ENCODE results near the gene ICA1. TPM values are rescaled to one million over a fixed set of nuclear protein-coding genes. Genes with fewer than 3 reads are reported as not detected.

ICA1 gene
- total and polyA plus RNA-seq, 2 experiments from 2014 or later, result 45.2 to 83.7 TPM

DNA sequence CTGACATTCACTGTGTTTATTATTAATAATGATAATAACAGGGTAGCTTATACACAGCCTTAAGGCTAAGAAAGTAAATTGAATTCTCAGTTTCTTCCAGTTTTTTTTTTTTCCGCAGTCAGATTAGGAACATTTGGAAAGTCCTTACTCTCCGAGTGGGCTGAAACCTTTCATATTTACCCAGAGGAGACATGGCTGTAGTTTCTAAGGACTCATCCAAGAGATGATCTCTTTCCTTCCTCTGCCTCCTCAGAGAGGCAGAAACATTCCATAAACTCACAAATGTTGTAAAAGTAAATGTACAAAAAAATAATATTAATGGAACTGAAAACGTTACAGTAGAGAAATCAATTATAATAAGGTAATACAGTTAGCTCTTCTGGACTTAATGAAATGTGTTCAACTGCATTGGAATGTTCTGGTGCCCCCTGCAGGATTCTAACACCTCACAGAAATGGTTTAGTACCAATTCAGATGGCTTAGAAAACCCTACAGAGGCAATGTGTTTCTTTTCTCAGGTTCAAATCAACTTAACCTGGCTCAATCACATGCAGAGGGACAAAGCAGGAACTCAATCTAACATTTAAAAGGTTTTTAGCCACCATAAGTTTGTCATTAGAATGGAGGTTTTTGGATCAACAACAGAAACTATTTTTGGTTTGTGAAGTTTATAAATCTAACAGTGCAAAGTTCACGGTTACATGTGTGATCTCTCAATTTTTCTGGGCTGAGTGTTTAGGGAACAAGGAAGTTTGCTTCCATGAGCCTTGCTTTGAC, 71.7 kb downstream of the ICA1 start:
- H3K9me3 Mint-ChIP-seq, result no peaks in the 10 kb centered on the region
- no peak overlapping the region for H3K4me3 ChIP-seq

DNA sequence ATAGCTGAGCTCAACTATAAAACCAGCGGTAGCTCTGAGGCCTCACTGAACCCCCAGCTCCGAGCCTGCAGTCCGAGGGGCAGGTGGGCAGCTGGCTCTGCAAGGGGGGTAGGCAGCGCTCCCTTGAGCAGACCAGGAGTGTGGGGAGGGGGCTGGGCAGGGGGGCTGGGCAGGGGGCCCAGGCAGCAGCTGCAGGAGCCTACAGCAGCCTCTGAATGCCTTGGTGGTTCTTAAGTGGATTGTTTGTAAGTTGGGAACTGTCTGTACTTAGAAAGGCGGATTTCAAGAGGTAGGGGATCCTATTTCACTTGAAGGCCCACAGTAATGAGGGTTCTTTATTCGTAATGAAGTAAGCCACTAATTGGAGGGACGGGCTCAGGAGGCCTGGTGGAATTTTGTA, 72.3 kb downstream of the ICA1 start:
- Mint-ChIP-seq H3K9me3 (no peaks in the 10 kb centered on the region), H3K4me1 (peaks cover 33% of the 10 kb centered on the region), H3K27me3 (ENCODE audit: insufficient read depth, low read depth, poor library complexity) (no peaks in the 10 kb centered on the region), H3K36me3 (ENCODE audit: low read depth) (no peaks in the 10 kb centered on the region), H3K4me3 (no peak overlapping the region), H3K27ac (no peak overlapping the region)
- ATAC-seq, result peak; percentile 91
- Histone ChIP-seq H3K4me3 (no peak overlapping the region; the same call in 1 of the 2 replicates), H3K4me2 (peak overlapping the region; percentile 36; the same call in 1 of the 2 replicates), H3K27me3 (ENCODE audit: insufficient read depth) (no peaks in the 10 kb centered on the region), H3K27ac (ENCODE audit: low read depth) (peak overlapping the region; percentile 46; the same call in 1 of the 2 replicates), H3K4me1 (ENCODE audit: insufficient read depth) (peaks cover 12% of the 10 kb centered on the region), H3K36me3 (ENCODE audit: insufficient read depth) (no peaks in the 10 kb centered on the region), H3K79me2 (replicated peaks; ENCODE audit: insufficient read depth) (no peaks in the 10 kb centered on the region), H3F3A (replicated peaks; ENCODE audit: low read depth) (no peaks in the 10 kb centered on the region), H4K20me1 (replicated peaks; ENCODE audit: insufficient read depth) (no peaks in the 10 kb centered on the region), H3K9me2 (ENCODE audit: insufficient read depth) (no peaks in the 10 kb centered on the region), H2AFZ (no peak overlapping the region)
- DNase-seq (ENCODE audit: low spot score), result peak; percentile 62
- TF ChIP-seq POLR2AphosphoS5 (IDR thresholded peaks at IDR 0.05; ENCODE audit: low read depth) (no peak), ZNF114 (CRISPR knock-in tag; IDR thresholded peaks at IDR 0.05) (no peak), CREB1 (CRISPR knock-in tag; IDR thresholded peaks at IDR 0.05; ENCODE audit: low read depth) (no peak), JUNB (IDR thresholded peaks at IDR 0.05; ENCODE audit: unreplicated experiment) (no peak), STAT1 (IDR thresholded peaks at IDR 0.05; ENCODE audit: unreplicated experiment) (no peak), EZH2phosphoT487 (IDR thresholded peaks at IDR 0.05; ENCODE audit: unreplicated experiment) (no peak)
- TF ChIP-seq, protein P1, sequence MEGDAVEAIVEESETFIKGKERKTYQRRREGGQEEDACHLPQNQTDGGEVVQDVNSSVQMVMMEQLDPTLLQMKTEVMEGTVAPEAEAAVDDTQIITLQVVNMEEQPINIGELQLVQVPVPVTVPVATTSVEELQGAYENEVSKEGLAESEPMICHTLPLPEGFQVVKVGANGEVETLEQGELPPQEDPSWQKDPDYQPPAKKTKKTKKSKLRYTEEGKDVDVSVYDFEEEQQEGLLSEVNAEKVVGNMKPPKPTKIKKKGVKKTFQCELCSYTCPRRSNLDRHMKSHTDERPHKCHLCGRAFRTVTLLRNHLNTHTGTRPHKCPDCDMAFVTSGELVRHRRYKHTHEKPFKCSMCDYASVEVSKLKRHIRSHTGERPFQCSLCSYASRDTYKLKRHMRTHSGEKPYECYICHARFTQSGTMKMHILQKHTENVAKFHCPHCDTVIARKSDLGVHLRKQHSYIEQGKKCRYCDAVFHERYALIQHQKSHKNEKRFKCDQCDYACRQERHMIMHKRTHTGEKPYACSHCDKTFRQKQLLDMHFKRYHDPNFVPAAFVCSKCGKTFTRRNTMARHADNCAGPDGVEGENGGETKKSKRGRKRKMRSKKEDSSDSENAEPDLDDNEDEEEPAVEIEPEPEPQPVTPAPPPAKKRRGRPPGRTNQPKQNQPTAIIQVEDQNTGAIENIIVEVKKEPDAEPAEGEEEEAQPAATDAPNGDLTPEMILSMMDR (conservative IDR thresholded peaks at IDR 0.05; ENCODE audit: low read depth in 2 of 2), result no peak

More for the DNA sequence above, 71.7 kb downstream of the ICA1 start:
- no peaks in the 10 kb centered on the region for H3K79me2 ChIP-seq (replicated peaks; ENCODE audit: insufficient read depth)
- H3K4me1 ChIP-seq (ENCODE audit: insufficient read depth), result peaks cover 12% of the 10 kb centered on the region
- no peak overlapping the region for H3K4me3 Mint-ChIP-seq
- DNase-seq (ENCODE audit: low spot score) (peak; percentile 82), ATAC-seq (peak; percentile 81)
- H3K36me3 ChIP-seq (ENCODE audit: insufficient read depth), result no peaks in the 10 kb centered on the region
- H4K20me1 ChIP-seq (replicated peaks; ENCODE audit: insufficient read depth), result no peaks in the 10 kb centered on the region
- no peaks in the 10 kb centered on the region for H3K27me3 Mint-ChIP-seq (ENCODE audit: insufficient read depth, low read depth, poor library complexity)
- H3K4me2 ChIP-seq, result peak overlapping the region; percentile 36; the same call in 1 of the 2 replicates
- H3K27ac Mint-ChIP-seq, result peak overlapping the region; percentile 61; the same call in 1 of the 2 replicates
- H3K36me3 Mint-ChIP-seq (ENCODE audit: low read depth), result no peaks in the 10 kb centered on the region
- TF ChIP-seq, protein P1 (conservative IDR thresholded peaks at IDR 0.05; ENCODE audit: low read depth in 2 of 2), result peak; percentile 82 to 91
- no peak for TF ChIP-seq CREB1 (CRISPR knock-in tag; IDR thresholded peaks at IDR 0.05; ENCODE audit: low read depth)
- no peaks in the 10 kb centered on the region for H3F3A ChIP-seq (replicated peaks; ENCODE audit: low read depth)
- no peaks in the 10 kb centered on the region for H3K9me2 ChIP-seq (ENCODE audit: insufficient read depth)
- no peak overlapping the region for H2AFZ ChIP-seq
- no peaks in the 10 kb centered on the region for H3K27me3 ChIP-seq (ENCODE audit: insufficient read depth)
- peak overlapping the region; percentile 34 for H3K27ac ChIP-seq (ENCODE audit: low read depth)
- peaks cover 33% of the 10 kb centered on the region for H3K4me1 Mint-ChIP-seq
